Measurements from ENCODE around the gene CCDC50. TPM values are rescaled to one million over a fixed set of nuclear protein-coding genes. Genes with fewer than 3 reads are reported as not detected.

CCDC50 gene
- total RNA-seq, 1 experiment from 2014 or later: 124 TPM

GRCh38 chr3:191307341-191307740 lies 21.9 kb upstream of the CCDC50 start:
- Mint-ChIP-seq H3K27me3 (ENCODE audit: unreplicated experiment) (no peaks in the 10 kb centered on the region), H3K9me3 (ENCODE audit: low read depth, unreplicated experiment) (no peaks in the 10 kb centered on the region), H3K4me3 (ENCODE audit: low read depth, unreplicated experiment) (no peak overlapping the region), H3K4me1 (ENCODE audit: low read depth, unreplicated experiment) (no peaks in the 10 kb centered on the region), H3K27ac (ENCODE audit: unreplicated experiment) (no peak overlapping the region), H3K36me3 (ENCODE audit: insufficient read depth, unreplicated experiment) (no peaks in the 10 kb centered on the region)
- TF ChIP-seq CTCF (IDR thresholded peaks at IDR 0.05; ENCODE audit: unreplicated experiment): no peak
- CTCF ChIA-PET: interaction anchor here (0.6 kb wide), 1 partner anchor 102 kb away, joined by 3 read pairs; no protein-coding TSS in a partner anchor
- intact Hi-C loops (cut with micrococcal nuclease; ENCODE audit: unreplicated experiment): no loop called here
- no peak for DNase-seq
- no TSS peak for BruUV-seq (replicated peaks)

GRCh38 chr3:191313296-191313695 lies 15.9 kb upstream of the CCDC50 start:
- intact Hi-C loops (cut with micrococcal nuclease; ENCODE audit: unreplicated experiment): no loop called here
- Mint-ChIP-seq H3K27me3 (ENCODE audit: unreplicated experiment) (no peaks in the 10 kb centered on the region), H3K9me3 (ENCODE audit: low read depth, unreplicated experiment) (no peaks in the 10 kb centered on the region), H3K36me3 (ENCODE audit: insufficient read depth, unreplicated experiment) (no peaks in the 10 kb centered on the region), H3K4me3 (ENCODE audit: low read depth, unreplicated experiment) (no peak overlapping the region), H3K27ac (ENCODE audit: unreplicated experiment) (no peak overlapping the region), H3K4me1 (ENCODE audit: low read depth, unreplicated experiment) (peaks cover 7% of the 10 kb centered on the region)
- CTCF ChIA-PET: interaction anchor here (0.7 kb wide), 1 partner anchor 345 kb away, joined by 3 read pairs; no protein-coding TSS in a partner anchor
- no peak for DNase-seq
- no peak for TF ChIP-seq CTCF (IDR thresholded peaks at IDR 0.05; ENCODE audit: unreplicated experiment)
- BruUV-seq (replicated peaks): no TSS peak

- H3K27me3 Mint-ChIP-seq (ENCODE audit: unreplicated experiment): no peaks in the 10 kb centered on the region
- no peaks in the 10 kb centered on the region for H3K9me3 Mint-ChIP-seq (ENCODE audit: low read depth, unreplicated experiment)
- BruUV-seq (replicated peaks): no TSS peak
- H3K36me3 Mint-ChIP-seq (ENCODE audit: insufficient read depth, unreplicated experiment): no peaks in the 10 kb centered on the region
- no peak for TF ChIP-seq CTCF (IDR thresholded peaks at IDR 0.05; ENCODE audit: unreplicated experiment)
- H3K4me1 Mint-ChIP-seq (ENCODE audit: low read depth, unreplicated experiment): peaks cover 7% of the 10 kb centered on the region
- no peak overlapping the region for H3K27ac Mint-ChIP-seq (ENCODE audit: unreplicated experiment)
- no peak overlapping the region for H3K4me3 Mint-ChIP-seq (ENCODE audit: low read depth, unreplicated experiment)
- intact Hi-C loops (cut with micrococcal nuclease; ENCODE audit: unreplicated experiment): no loop called here
- no peak for DNase-seq
- CTCF ChIA-PET: no interaction called here
Observed at GRCh38 chr3:191314109-191314728, 15.0 kb upstream of the CCDC50 start.

GRCh38 chr3:191316876-191317603 lies 12.2 kb upstream of the CCDC50 start:
- intact Hi-C loops (cut with micrococcal nuclease; ENCODE audit: unreplicated experiment): no loop called here
- no peak overlapping the region for H3K27ac Mint-ChIP-seq (ENCODE audit: unreplicated experiment)
- H3K27me3 Mint-ChIP-seq (ENCODE audit: unreplicated experiment): no peaks in the 10 kb centered on the region
- no TSS peak for BruUV-seq (replicated peaks)
- CTCF ChIA-PET: no interaction called here
- H3K36me3 Mint-ChIP-seq (ENCODE audit: insufficient read depth, unreplicated experiment): no peaks in the 10 kb centered on the region
- peaks cover 16% of the 10 kb centered on the region for H3K4me1 Mint-ChIP-seq (ENCODE audit: low read depth, unreplicated experiment)
- no peak overlapping the region for H3K4me3 Mint-ChIP-seq (ENCODE audit: low read depth, unreplicated experiment)
- no peaks in the 10 kb centered on the region for H3K9me3 Mint-ChIP-seq (ENCODE audit: low read depth, unreplicated experiment)
- no peak for DNase-seq
- no peak for TF ChIP-seq CTCF (IDR thresholded peaks at IDR 0.05; ENCODE audit: unreplicated experiment)
